ENCODE measurements around the gene CWC27.

Gene CWC27

GRCh38 chr5:65026816-65027548 lies 258.3 kb downstream of the CWC27 start:
- in situ Hi-C loops (cut with HindIII; ENCODE audit: low sequenced_read_pairs) = no loop called here

DNA sequence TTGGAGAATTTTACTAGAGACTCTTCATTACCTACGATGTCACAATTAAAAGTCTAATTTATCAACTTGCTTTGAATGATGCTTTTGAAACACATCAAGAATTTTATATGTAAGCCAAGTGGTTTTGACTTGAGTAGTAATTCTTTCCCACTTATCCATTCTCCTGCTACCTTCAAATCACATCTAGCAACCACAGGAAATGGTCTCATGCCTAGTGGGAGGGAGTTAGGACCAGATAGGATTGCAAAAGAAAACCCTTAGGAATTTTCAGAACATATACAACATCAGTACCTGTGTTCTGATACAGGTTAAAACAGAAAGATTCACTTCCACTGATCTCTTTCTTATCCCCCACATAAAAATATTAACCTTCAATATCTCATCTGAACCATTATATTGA lies 260.4 kb downstream of the CWC27 start:
- in situ Hi-C loops (cut with HindIII; ENCODE audit: low sequenced_read_pairs) = no loop called here

DNA sequence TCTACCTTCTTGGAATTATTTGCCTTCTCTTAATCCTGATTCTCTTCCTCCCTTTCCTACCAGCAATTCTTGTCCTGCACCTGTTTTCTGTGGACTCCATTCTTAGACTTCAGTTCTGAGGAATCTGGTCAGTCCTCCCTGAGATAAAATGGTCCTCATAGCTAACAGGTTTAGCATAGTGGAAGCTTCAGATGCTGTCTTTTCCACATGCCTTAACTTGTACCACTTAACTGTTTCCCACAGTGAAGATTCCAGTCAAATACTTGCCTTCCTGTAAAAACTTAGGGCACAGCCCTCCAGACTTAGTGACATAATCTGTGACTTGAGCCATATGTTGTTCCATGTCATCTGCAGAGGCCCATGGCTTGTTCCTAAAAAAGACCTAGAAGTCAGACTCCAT lies 261.3 kb downstream of the CWC27 start:
- in situ Hi-C loops (cut with HindIII; ENCODE audit: low sequenced_read_pairs) = no loop called here

DNA sequence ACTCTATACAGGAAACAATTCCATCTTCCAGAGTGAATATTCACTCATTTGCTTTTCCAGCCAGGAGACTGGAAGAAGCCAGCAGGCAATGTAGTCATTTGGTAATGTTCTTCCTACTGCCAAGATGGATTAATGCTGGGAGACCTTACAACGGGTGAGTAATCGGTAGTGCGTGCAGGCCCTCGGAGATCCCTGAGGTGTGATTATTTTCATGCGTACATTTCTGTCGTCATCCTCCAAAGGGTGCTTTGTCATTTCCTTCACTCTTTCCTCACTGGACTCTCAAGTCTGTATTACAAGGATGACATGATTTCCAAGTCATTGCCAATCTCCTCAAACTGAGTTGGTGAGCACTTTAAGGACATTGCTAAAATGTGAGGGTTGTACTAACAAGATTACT lies 263.5 kb downstream of the CWC27 start:
- in situ Hi-C loops (cut with HindIII; ENCODE audit: low sequenced_read_pairs) = no loop called here

DNA sequence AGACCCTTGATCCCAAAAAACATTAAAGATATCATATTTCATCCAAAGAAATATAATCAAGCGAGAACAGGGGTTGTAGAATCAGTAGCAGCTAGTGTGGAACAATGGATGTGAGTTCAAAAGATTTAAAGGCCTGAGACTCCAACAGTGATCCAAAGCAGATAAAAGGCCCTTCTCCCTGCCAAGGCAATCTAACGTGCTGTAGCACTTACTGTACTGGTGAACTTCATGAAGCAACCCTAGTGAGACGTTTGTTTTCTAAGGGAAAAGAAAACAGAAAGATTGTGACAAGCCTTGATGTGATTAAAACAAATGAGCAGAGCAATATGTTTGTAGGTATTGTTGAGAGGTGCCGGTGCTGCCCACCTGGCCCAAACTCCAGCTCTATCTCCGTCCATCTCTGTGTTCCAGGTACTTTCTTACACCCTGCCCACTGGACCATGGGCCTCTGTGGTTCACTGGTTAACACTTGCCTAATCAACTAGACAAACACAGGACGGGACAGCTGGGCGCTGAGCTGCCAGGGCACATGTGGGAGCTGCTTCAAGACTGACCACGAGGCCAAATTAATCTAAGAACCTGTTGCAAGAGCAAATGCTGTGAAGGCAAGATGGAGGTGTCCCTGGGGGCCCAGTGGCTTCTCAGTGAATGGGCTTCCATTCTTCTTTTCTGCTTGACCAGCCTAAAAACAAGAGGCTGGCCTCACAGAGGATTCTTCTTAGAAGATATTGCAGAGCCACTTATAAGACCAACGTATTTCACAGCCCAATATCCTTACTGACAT lies 265.5 kb downstream of the CWC27 start:
- in situ Hi-C loops (cut with HindIII; ENCODE audit: low sequenced_read_pairs) = no loop called here

GRCh38 chr5:65034813-65035209 lies 266.1 kb downstream of the CWC27 start:
- in situ Hi-C loops (cut with HindIII; ENCODE audit: low sequenced_read_pairs) = no loop called here

- in situ Hi-C loops (cut with HindIII; ENCODE audit: low sequenced_read_pairs) = no loop called here
Measured at GRCh38 chr5:65035211-65036206, 266.8 kb downstream of the CWC27 start.

- in situ Hi-C loops (cut with HindIII; ENCODE audit: low sequenced_read_pairs) = no loop called here
Measured at GRCh38 chr5:65037831-65038815, 269.4 kb downstream of the CWC27 start.

GRCh38 chr5:65041296-65042158 lies 272.8 kb downstream of the CWC27 start:
- in situ Hi-C loops (cut with HindIII; ENCODE audit: low sequenced_read_pairs) = no loop called here

- in situ Hi-C loops (cut with HindIII; ENCODE audit: low sequenced_read_pairs) = no loop called here
Measured at GRCh38 chr5:65043843-65044359, 275.2 kb downstream of the CWC27 start.

DNA sequence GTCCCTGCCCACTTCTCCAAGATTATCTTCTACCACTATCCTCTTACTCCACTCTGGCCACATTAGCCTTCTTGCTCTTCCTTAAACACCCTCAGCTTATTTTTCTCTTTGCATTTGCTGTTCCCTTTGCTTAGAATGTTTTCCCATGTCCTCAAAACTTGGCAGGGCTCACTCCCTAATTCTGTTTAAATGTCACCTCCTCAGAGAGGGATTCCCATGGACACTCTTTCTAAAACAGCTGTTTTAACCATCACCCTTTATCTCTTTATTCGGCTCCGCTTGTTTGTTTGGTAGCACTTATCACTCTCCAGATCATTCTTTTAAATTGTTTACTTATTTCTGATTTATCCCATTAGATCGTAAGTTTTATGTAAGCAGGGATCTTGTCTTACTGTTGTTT lies 278.5 kb downstream of the CWC27 start:
- in situ Hi-C loops (cut with HindIII; ENCODE audit: low sequenced_read_pairs) = no loop called here

GRCh38 chr5:65047948-65048690 lies 279.4 kb downstream of the CWC27 start:
- in situ Hi-C loops (cut with HindIII; ENCODE audit: low sequenced_read_pairs) = no loop called here

GRCh38 chr5:65050140-65050539 lies 281.4 kb downstream of the CWC27 start:
- in situ Hi-C loops (cut with HindIII; ENCODE audit: low sequenced_read_pairs) = no loop called here

- in situ Hi-C loops (cut with HindIII; ENCODE audit: low sequenced_read_pairs) = no loop called here
Measured at GRCh38 chr5:65050826-65051498, 282.2 kb downstream of the CWC27 start.

- in situ Hi-C loops (cut with HindIII; ENCODE audit: low sequenced_read_pairs) = no loop called here
Measured at GRCh38 chr5:65055938-65056337, 287.2 kb downstream of the CWC27 start.

DNA sequence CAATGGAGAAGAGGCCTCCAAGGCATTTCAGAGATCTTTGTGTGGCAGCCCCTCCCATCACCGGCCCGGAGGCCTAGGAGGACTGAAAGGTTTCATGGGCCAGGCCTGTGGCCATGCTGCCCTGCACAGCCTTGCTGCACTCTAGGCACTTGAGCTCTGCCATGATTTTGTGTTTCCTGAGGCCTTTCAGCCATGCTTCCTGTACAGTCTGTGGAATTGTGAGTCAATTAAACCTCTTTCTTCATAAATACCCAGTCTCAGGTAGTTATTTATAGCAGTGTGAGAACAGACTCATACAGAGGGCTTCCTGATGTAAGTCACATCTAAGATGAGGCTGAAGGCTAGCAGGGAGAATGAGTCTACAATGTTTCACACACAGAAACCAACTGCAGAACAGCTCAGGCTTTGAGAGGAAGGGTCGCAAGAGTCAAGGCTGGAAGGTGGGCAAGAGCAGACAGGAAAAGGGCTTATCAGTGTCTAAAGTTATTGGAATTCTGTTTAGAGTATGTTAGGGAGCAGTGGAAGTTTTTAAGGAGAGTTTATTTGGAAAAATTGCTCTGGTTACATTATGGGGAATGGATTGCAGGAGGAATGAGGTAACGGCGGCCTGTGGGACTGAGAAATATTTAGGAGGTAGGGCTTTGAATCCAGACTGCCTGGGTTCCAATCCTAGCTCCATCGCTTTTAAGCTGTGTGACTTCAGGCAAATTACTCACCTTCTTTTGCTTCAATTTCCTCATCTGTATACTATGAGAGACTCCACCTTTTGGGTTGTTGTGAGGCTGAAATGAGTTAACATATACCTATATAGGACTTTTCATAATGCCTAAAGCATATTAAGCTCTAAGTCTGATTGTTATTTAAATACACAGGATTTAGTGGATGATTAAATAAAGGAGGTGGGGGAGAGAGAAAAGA lies 291.2 kb downstream of the CWC27 start:
- in situ Hi-C loops (cut with HindIII; ENCODE audit: low sequenced_read_pairs) = no loop called here

Measured in endothelial cell of hepatic sinusoid (primary cell).